Keratinocyte (primary cell): ENCODE data around the gene OGDH.

Experiments used
- CTCF ChIP-seq, 3 experiments: IDR thresholded peaks in 1 of 3; conservative IDR thresholded peaks in 1 of 3; optimal IDR thresholded peaks in 1 of 3; 2 replicates in 2 of 3; 3 replicates in 1 of 3; pipeline versions ENCODE3 to v1.5.1; 2011; ENCODE audit warnings: low read length in 3 of 3, mild to moderate bottlenecking in 3 of 3, moderate library complexity in 2 of 3, control low read depth in 1 of 3, inconsistent platforms in 1 of 3; ENCODE audit not compliant: insufficient read depth in 2 of 3; ENCODE audit errors: extremely low read depth in 1 of 3
- EZH2 ChIP-seq: IDR thresholded peaks from one replicate; pipeline ENCODE4 v1.6.1; 2012; ENCODE audit warnings: inconsistent platforms, mild to moderate bottlenecking, low read length, moderate library complexity

- TF ChIP-seq CTCF (optimal IDR thresholded peaks at IDR 0.05 in 1 of 3, IDR thresholded peaks at IDR 0.05 in 1 of 3, conservative IDR thresholded peaks at IDR 0.05 in 1 of 3; ENCODE audit: extremely low read depth in 1 of 3, insufficient read depth in 2 of 3, low read length in 3 of 3) (no peak), EZH2 (no peak)
Observed at GRCh38 chr7:44563171-44563679, 43.2 kb upstream of the OGDH start.
